HG02798 (cell line): ENCODE measurements around the gene OR12D2.
"Not testable (repeated sequence)": the region's sequence is repeated elsewhere in the genome, so short reads cannot be mapped to it uniquely, and the experiment has no call there.

Experiments used
- ATAC-seq: cut with Tn5 transposase; IDR thresholded peaks from one replicate; pipeline ENCODE4 v1.9.1; 2021; ENCODE audit warnings: mild to moderate bottlenecking; ENCODE audit not compliant: unreplicated experiment, poor library complexity

The OR12D2 gene, protein sequence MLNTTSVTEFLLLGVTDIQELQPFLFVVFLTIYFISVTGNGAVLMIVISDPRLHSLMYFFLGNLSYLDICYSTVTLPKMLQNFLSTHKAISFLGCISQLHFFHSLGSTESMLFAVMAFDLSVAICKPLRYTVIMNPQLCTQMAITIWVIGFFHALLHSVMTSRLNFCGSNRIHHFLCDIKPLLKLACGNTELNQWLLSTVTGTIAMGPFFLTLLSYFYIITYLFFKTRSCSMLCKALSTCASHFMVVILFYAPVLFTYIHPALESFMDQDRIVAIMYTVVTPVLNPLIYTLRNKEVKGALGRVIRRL

DNA sequence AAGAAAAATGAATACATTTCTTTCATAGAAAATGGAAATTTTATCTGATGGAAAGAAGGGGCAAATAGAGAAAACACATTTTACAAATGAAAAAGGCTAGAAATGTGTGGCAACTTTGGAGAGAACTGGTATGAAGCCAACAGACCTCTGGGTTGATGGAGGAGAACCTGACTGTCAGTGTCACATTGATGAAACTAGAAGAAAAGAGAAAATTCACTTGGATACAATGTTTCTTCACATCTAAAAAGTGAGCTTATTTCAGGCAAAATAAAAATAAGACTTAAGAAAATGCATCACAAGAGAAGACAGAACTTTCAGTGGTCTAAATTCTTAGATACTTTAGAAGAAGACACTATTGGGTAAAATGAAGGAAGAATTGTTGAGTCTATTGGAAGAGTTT lies at the start of gene OR12D2:
OR12D2 (plus strand) TSS at position 301 of the 400 bp plus-strand sequence. CDS start 1,069 bp downstream, outside the sequence.
- no peak for ATAC-seq

DNA sequence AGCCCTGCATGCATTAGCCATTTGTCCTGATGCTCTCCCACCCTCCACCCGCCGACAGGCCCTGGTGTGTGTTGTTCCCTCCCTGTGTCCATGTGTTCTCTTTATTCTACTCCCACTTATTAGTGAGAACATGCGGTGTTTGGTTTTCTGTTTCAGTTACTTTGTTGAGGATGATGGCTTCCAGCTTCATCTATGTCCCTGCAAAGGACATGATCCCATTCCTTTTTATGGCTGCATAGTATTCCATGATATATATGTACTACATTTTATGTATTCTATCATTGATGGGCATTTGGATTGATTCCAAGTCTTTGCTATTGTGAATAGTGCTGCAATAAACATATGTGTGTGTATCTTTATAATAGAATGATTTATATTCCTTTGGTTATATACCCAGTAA lies 46.1 kb upstream of the OR12D2 start:
- not testable (repeated sequence) for ATAC-seq

DNA sequence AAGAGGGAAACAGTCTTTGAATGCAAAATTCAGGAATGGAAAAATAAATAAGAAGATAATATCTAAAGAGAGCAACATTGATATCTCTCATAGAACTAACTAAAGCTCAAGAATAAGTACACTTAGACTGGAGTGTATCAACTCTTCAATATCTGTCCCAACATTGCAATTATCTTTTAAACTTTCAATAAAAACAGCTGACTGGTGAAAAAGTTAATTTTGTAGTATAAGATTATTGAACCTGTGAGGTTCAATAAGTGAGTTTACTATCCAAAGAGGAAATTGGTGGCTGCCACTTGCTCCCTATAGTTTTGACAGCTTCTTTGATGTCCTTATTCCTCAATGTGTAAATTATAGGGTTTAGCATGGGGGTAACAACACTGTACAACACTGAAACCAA lies 40.5 kb upstream of the OR12D2 start:
- no peak for ATAC-seq

DNA sequence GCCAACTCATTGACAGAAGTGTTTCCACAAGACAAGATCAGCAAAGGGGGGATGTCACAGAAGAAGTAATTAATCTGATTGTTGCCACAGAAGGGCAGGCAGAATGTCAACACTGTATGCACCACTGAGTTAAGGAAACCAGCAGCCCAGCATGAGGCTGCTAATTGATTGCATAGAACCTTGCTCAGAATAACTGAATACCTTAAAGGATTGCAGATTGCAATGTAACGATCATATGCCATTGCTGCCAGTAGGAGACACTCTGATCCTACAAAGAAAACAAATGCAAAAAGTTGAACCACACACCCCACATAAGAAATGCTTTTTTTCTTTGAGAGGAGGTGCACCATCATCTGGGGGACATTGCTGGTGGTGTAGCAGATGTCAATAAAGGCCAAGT lies 39.8 kb upstream of the OR12D2 start:
- no peak for ATAC-seq

DNA sequence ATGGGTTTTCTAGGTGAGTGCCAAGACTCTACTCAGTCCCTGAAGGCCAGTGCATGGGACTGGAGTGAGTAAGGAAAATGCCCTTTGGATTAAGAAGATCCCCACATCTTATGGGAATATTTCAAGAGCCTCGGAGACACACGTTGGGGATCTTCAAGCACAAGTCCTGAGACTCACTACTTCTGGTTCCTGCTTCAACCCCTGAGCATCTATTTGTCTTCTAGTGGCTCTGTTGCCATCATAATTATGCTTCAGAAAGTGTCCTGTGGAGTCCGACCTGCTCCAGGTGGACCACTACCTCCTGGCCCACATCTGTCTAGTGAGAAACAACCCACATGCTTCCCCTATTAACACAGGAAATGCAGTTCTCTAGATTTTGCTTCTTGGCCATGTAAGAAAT lies 26.7 kb upstream of the OR12D2 start, which contains the start of gene OR5V1:
OR5V1 (minus strand) TSS at position 101 of the 400 bp plus-strand sequence. CDS start 12,670 bp downstream, outside the sequence.
- no peak for ATAC-seq

GRCh38 chr6:29375191-29375590 lies 20.2 kb upstream of the OR12D2 start, which contains the start of gene OR12D3:
Gene OR12D3, minus strand, starts transcription at chr6:29375291. Its CDS starts 4 bp downstream, at chr6:29375287.
- no peak for ATAC-seq

GRCh38 chr6:29376003-29376402 lies 19.4 kb upstream of the OR12D2 start:
- ATAC-seq, result no peak

GRCh38 chr6:29388533-29388932 lies 6.9 kb upstream of the OR12D2 start:
- ATAC-seq, result no peak

GRCh38 chr6:29399525-29399924 lies 4.1 kb downstream of the OR12D2 start:
- ATAC-seq, result no peak

GRCh38 chr6:29403801-29404200 lies 8.4 kb downstream of the OR12D2 start:
- ATAC-seq, result no peak

GRCh38 chr6:29414588-29414987 lies 19.2 kb downstream of the OR12D2 start, which contains the start of gene OR12D1:
Gene OR12D1, plus strand, starts transcription at chr6:29414928.
- ATAC-seq, result no peak

DNA sequence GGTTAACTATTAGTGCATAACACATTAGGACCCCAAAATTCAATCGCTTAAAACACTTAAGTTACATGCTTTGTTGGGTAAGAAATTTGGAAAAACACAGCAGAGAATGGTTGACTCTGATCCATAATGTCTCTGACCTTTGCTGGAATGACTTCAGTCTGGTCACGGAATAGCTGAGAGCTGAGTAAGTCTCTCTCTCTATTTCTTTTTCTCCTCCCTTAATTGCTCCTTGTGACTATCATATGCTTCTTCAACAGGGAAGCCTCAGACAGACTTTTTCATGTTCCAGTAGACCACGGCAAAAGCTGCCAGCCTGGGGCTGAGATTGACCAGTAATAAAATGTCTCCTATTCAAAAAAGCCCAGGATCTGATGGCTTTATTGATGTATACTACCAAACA lies 24.1 kb downstream of the OR12D2 start:
- no peak for ATAC-seq

GRCh38 chr6:29424168-29424567 lies 28.7 kb downstream of the OR12D2 start:
- no peak for ATAC-seq

DNA sequence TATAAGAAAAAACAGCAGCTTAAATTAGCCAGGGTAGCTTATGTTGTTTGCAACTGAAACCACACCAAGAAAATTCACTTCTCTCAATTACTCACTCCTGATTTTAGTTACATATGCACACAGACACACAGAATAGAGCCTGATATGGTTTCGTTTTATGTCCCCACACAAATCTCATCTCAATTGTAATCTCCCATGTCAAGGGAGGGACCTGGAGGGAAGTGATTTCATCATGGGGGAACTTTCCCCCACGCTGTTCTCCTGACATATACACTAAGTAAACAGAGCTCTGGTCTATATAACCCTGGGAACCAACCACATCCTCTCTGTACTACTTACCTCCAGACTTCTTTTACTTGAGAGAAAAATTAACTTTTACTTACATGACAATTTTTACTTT lies 29.1 kb downstream of the OR12D2 start:
- no peak for ATAC-seq

- no peak for ATAC-seq
Measured at GRCh38 chr6:29425075-29425474, 29.6 kb downstream of the OR12D2 start.

- ATAC-seq, result no peak
Measured at GRCh38 chr6:29426654-29427053, 31.2 kb downstream of the OR12D2 start.

GRCh38 chr6:29436730-29437129 lies 41.3 kb downstream of the OR12D2 start:
- not testable (repeated sequence) for ATAC-seq

GRCh38 chr6:29439006-29439405 lies 43.6 kb downstream of the OR12D2 start, which contains the start of gene OR10C1:
Gene OR10C1, plus strand, starts transcription at chr6:29439306. Its CDS starts 710 bp downstream, at chr6:29440016.
- no peak for ATAC-seq

GRCh38 chr6:29442719-29443118 lies 47.3 kb downstream of the OR12D2 start:
- ATAC-seq, result no peak

DNA sequence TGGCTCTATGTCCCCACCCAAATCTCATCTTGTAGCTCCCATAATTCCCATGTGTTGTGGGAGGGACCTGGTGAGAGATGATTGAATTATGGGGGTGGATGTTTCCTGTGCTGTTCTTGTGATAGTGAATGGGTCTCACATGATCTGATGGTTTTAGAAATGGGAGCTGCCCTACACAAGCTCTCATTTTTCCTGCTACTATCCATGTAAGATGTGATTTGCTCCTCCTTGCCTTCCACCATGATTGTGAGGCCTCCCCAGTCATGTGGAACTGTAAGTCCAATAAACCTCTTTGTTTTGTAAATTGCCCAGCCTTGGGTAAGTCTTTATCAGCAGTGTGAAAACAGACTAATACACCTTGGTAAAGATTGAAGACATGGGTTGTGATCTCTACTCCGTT lies 48.6 kb downstream of the OR12D2 start:
- ATAC-seq, result not testable (repeated sequence)
